ENCODE measurements around the gene DCX.

DNA sequence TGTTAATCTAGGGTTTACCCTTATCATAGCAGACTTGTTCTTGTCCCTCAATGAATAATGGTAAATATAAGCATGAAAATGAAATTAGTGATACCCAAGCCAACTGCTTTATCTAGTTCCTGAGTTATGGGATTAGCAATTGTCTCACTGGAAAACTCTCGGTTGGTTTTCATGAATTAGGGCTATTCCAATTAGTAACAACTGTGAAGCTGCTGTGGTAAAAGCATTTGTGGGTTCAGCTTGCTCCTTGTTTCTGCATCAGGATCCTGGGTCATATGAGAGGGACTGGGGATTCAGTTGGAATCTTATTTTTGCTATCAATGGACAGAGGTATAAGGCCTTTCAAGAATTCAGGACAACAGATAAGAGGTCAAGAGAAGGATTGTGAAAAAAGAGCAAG is 50.2 kb downstream of the DCX start:
- no peak for TF ChIP-seq POLR2A (IDR thresholded peaks at IDR 0.05)
- TF ChIP-seq, protein P1, sequence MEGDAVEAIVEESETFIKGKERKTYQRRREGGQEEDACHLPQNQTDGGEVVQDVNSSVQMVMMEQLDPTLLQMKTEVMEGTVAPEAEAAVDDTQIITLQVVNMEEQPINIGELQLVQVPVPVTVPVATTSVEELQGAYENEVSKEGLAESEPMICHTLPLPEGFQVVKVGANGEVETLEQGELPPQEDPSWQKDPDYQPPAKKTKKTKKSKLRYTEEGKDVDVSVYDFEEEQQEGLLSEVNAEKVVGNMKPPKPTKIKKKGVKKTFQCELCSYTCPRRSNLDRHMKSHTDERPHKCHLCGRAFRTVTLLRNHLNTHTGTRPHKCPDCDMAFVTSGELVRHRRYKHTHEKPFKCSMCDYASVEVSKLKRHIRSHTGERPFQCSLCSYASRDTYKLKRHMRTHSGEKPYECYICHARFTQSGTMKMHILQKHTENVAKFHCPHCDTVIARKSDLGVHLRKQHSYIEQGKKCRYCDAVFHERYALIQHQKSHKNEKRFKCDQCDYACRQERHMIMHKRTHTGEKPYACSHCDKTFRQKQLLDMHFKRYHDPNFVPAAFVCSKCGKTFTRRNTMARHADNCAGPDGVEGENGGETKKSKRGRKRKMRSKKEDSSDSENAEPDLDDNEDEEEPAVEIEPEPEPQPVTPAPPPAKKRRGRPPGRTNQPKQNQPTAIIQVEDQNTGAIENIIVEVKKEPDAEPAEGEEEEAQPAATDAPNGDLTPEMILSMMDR (IDR thresholded peaks at IDR 0.05), result no peak
- TF ChIP-seq POLR2AphosphoS5 (IDR thresholded peaks at IDR 0.05; ENCODE audit: insufficient read depth in 1 of 2, low read depth in 1 of 2), result no peak
